Ascending aorta (tissue), 2 donors: ENCODE data around the gene DROSHA. TPM values are rescaled to one million over a fixed set of nuclear protein-coding genes. Genes with fewer than 3 reads are reported as not detected.

ENCODE experiments used
- DNase-seq, 2 donors: peaks; one replicate each; pipeline ENCODE4 v3.0.0-alpha.2; 2019; ENCODE audit warnings: low spot score in 2 of 2
- H3K27ac ChIP-seq, 2 donors: fragments of 200-600 bp; sonication (generic); one replicate each; pipeline ENCODE4 v1.5.1; 2016 to 2017; ENCODE audit warnings: mild to moderate bottlenecking in 1 of 2
- H3K27me3 ChIP-seq: fragments of 200-600 bp; sonication (generic); one replicate; pipeline ENCODE4 v1.5.1; 2017
- H3K36me3 ChIP-seq, 2 donors: fragments of 200-600 bp; sonication (generic); one replicate each; pipeline ENCODE4 v1.5.1; 2016
- H3K4me1 ChIP-seq, 2 donors: fragments of 200-600 bp; sonication (generic); one replicate each; pipeline ENCODE4 v1.5.1; 2016 to 2017; ENCODE audit warnings: mild to moderate bottlenecking in 1 of 2
- H3K4me3 ChIP-seq, 2 donors: fragments of 200-600 bp; sonication (generic); one replicate each; pipeline ENCODE4 v1.5.1; 2016 to 2017; ENCODE audit warnings: mild to moderate bottlenecking in 1 of 2
- H3K9me3 ChIP-seq, 2 donors: fragments of 200-600 bp; sonication (generic); one replicate each; pipeline ENCODE4 v1.5.1; 2016
- intact Hi-C: fragments of 100-400 bp; cut with DNase I; formaldehyde crosslinking; loops from one replicate; pipeline ENCODE4 v1.15.1; 2023
- total RNA-seq: library from RNA; depleted of rRNA; stranded (reverse); fragments of >200 nt; gene quantifications from one replicate; pipeline ENCODE4 v1.1.0, GENCODE V29; 2016
- TF ChIP-seq, protein P1 (sequence below), 3 experiments: fragments of 200-600 bp in 2 of 3; fragments of 450-650 bp in 1 of 3; sonication (generic) in 2 of 3; IDR thresholded peaks; one replicate each; pipeline ENCODE4 v1.5.1; 2016 to 2019; ENCODE audit warnings: antibody characterized with exemption in 3 of 3, mild to moderate bottlenecking in 1 of 3, moderate library complexity in 1 of 3

The DROSHA gene
- total RNA-seq, 1 donor from 2014 or later: 54.9 TPM

DNA sequence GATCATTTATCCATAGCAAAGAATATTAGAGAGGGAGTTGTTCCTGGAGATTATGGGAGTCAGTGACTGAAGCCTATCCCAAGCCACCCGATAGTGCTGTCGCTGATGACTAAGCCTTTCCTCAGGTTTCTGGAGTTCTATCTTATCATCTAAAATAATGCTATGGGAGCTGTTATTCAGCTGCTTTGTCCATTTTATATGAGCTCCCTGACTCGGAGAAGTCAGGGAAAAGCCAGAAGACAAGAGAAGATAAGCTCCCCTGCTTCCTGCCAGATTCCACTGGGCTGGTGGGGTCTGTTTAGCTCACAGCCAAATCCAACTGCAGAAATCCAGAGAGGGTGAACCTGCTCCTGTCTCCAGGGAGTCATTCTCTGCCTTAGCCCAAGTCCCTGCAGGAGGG, 148.2 kb downstream of the DROSHA start:
- H3K4me1 ChIP-seq: no peaks in the 10 kb centered on the region
- H3K4me3 ChIP-seq: no peak overlapping the region
- no peak overlapping the region for H3K27ac ChIP-seq
- TF ChIP-seq, protein P1, sequence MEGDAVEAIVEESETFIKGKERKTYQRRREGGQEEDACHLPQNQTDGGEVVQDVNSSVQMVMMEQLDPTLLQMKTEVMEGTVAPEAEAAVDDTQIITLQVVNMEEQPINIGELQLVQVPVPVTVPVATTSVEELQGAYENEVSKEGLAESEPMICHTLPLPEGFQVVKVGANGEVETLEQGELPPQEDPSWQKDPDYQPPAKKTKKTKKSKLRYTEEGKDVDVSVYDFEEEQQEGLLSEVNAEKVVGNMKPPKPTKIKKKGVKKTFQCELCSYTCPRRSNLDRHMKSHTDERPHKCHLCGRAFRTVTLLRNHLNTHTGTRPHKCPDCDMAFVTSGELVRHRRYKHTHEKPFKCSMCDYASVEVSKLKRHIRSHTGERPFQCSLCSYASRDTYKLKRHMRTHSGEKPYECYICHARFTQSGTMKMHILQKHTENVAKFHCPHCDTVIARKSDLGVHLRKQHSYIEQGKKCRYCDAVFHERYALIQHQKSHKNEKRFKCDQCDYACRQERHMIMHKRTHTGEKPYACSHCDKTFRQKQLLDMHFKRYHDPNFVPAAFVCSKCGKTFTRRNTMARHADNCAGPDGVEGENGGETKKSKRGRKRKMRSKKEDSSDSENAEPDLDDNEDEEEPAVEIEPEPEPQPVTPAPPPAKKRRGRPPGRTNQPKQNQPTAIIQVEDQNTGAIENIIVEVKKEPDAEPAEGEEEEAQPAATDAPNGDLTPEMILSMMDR (IDR thresholded peaks at IDR 0.05): no peak
- DNase-seq: no peak
- intact Hi-C loops: no loop called here
- no peaks in the 10 kb centered on the region for H3K9me3 ChIP-seq
- H3K36me3 ChIP-seq: no peaks in the 10 kb centered on the region
- H3K27me3 ChIP-seq: no peaks in the 10 kb centered on the region

DNA sequence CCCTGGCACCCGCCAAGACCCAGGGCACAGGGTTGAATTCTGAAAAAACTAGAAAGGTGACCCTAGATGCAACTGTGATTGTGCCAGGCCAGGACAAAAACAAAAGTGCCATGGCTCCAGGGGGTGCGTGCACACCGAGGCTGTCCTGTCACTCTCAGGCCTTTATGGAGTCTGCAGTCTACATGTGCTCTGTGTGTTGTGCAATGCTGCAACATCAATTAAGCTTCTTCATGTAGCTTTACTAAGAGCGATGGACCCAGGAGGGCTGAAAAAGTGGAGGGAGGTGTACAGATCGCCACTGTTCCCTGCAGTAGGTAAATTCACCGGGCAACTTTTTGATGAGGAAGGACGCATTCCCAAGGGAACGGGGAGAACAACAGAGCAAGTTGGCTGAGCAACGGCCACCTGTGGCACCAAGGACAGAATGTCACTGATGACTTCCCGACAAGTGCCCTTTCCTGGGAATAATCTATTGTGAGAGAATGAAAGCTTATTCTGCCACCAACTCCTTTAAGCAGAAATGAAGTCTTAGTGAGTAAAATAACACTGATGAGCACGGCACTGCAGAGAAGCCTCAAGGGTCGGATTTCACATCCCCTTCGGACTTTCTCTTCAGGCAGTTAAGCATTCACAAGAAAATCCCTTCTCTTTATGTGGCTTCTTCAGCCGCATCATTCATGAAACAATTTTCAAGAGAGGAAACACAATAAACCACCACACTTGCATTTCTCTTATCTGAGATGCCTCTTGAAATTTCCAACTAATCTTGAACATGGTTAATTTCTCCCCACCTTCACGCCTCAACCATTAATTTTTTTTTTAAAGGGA, 149.6 kb downstream of the DROSHA start:
- TF ChIP-seq, protein P1 (IDR thresholded peaks at IDR 0.05): no peak
- H3K4me1 ChIP-seq: no peaks in the 10 kb centered on the region
- intact Hi-C loops: no loop called here
- H3K36me3 ChIP-seq: no peaks in the 10 kb centered on the region
- no peak overlapping the region for H3K4me3 ChIP-seq
- no peak overlapping the region for H3K27ac ChIP-seq
- DNase-seq: no peak
- no peaks in the 10 kb centered on the region for H3K27me3 ChIP-seq
- H3K9me3 ChIP-seq: no peaks in the 10 kb centered on the region

DNA sequence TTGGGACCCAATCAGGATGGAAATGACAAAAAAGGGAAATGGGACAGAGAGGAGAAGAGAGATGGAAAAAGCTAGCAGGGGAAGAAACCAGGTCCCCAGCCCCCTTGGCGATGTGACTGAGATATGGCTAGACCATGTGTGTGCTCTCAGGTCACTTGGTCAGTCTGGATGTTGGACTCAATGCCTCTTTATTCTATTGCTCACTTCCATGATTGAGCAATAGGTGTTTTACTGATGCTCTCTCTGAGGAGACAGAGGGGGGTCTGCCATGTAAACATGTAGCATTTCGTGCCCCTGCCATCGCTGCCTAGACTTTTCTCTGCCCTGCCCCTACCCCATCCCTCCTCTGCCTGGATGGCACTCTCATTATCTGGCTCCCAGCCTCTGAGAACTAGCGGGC, 150.6 kb downstream of the DROSHA start:
- H3K27me3 ChIP-seq: no peaks in the 10 kb centered on the region
- DNase-seq: no peak
- TF ChIP-seq, protein P1 (IDR thresholded peaks at IDR 0.05): no peak
- H3K4me1 ChIP-seq: no peaks in the 10 kb centered on the region
- no peaks in the 10 kb centered on the region for H3K36me3 ChIP-seq
- no peak overlapping the region for H3K4me3 ChIP-seq
- H3K9me3 ChIP-seq: no peaks in the 10 kb centered on the region
- intact Hi-C loops: no loop called here
- no peak overlapping the region for H3K27ac ChIP-seq

DNA sequence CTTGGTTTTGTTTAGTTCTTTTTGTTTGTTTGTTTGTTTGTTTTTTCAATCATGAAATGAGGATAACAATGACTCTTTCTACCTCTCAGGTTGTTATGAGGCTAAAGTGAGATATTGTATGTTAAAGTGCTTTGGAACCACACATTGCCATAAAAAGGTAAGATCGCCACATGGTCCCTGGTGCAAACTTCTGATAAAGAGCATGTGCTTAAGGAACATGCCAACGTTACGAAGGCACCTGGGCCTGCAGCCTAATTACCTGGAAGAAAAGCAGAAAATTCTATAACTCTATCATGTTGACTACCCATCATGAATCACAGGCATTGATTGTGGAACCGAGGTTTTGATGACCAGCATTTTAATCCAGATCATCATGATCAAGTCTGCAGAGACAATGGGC, 151.8 kb downstream of the DROSHA start:
- H3K4me3 ChIP-seq: no peak overlapping the region
- no peak for DNase-seq
- H3K27ac ChIP-seq: no peak overlapping the region
- H3K36me3 ChIP-seq: no peaks in the 10 kb centered on the region
- intact Hi-C loops: no loop called here
- H3K4me1 ChIP-seq: no peaks in the 10 kb centered on the region
- no peaks in the 10 kb centered on the region for H3K27me3 ChIP-seq
- no peaks in the 10 kb centered on the region for H3K9me3 ChIP-seq
- TF ChIP-seq, protein P1 (IDR thresholded peaks at IDR 0.05): no peak

DNA sequence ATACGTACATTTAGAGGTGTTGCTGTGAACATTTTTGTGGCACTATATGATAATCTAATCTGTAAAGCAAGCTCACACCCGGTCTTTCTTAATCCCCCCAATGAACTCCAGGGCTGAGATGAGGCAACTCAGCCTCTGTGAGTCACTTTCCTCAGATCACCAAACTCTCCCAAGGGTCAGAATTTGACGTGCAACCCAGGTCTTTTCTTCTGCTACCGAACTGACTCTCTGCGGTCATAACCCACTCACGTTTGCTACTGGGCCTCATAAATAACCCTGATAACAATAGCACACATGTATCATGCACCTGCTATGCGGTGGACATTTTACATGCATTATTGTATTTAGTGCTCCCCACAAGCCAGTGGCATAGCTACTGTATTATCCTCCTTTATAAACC, 153.1 kb downstream of the DROSHA start:
- H3K27ac ChIP-seq: no peak overlapping the region
- intact Hi-C loops: no loop called here

More for the DNA sequence above, 153.1 kb downstream of the DROSHA start:
- TF ChIP-seq, protein P1 (IDR thresholded peaks at IDR 0.05): no peak
- Histone ChIP-seq H3K4me3 (no peak overlapping the region), H3K4me1 (no peaks in the 10 kb centered on the region), H3K9me3 (no peaks in the 10 kb centered on the region), H3K27me3 (no peaks in the 10 kb centered on the region), H3K36me3 (no peaks in the 10 kb centered on the region)
- no peak for DNase-seq
